Measurements from ENCODE around the gene SLC22A7. TPM values are rescaled to one million over a fixed set of nuclear protein-coding genes. Genes with fewer than 3 reads are reported as not detected.

The SLC22A7 gene
- total RNA-seq, 2 donors from 2014 or later, result not detected

DNA sequence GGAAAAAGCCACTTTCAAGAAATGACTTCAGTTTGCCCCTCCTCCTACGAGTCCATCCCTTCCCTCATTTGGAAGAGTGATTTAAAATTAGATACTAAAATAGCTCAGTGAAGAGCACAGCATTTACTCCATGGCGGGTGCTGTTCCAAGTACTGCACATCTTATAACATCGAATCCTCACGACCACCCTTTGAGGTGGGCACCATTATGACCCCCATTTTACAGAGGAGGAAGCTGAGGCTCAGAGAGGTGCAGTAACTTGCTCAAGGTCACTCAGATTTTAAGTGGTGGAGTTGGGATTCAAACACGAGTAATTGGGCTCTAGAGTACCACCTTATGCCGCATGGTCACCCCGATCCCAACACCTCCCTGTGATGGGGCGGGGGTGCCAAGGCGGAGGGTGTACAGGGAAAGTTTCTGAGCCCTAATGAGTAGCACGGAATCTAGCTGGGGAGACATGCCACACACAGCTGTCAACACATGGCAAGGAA, 29.2 kb upstream of the SLC22A7 start:
- Histone ChIP-seq H3K27ac (peak overlapping the region; percentile 13 to 64), H3K4me3 (no peak overlapping the region)
- intact Hi-C loops (cut with DNase I), result loop anchor here (10.0 kb wide), 1 partner anchor 226 kb away; no protein-coding TSS in a partner anchor

DNA sequence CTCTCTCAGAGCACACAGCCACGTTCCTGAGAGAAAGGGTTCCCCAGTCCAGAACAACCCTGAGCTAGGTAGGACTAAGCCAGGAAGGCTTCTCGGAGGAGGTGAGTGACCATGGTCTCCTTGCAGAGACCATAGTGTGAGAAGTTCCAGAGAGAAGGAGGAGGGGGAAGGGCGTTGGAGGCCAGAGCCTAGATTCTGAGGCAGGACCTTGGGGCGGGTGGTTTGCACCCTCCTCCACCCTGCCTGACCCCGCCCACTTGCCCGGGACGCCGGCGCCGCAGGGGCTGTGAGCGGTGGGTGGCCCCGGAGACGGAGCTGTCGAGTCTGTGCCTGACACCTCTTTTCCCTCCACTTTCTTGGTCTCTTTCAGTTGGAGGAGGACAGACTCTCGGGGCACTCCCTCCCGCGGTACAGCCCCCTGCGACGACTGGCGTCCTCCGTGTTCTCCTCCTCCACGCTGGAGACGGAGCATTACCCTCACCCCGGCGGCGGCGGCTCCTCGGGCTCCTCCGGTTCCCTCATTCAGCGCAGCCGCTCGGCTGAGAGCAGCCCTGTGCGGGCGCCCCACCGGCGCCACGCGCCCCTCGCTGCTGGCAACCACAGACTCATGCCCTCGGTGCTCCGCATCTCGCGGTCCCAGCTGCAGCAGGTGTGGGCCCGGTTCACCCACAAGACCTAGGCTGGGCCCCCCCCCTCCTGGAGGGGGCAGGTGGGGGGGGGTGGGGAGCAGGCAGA, 28.6 kb upstream of the SLC22A7 start:
- Histone ChIP-seq H3K27me3 (replicated peaks; ENCODE audit: insufficient read depth) (no peaks in the 10 kb centered on the region), H3K4me1 (replicated peaks) (peaks cover 5% of the 10 kb centered on the region), H3K36me3 (no peaks in the 10 kb centered on the region), H3K4me3 (peak overlapping the region; percentile 5 to 21), H3K9me3 (no peaks in the 10 kb centered on the region), H3K27ac (peak overlapping the region; percentile 13 to 64)
- no peak for DNase-seq (ENCODE audit: low spot score)
- intact Hi-C loops (cut with DNase I), result loop anchor here (10.0 kb wide), 1 partner anchor 225 kb away; no protein-coding TSS in a partner anchor
- WGBS, result 4% methylated on average over 38 of the region's 44 CpGs
- no peak for TF ChIP-seq POLR2A (IDR thresholded peaks at IDR 0.05)
- no peak for TF ChIP-seq POLR2AphosphoS5 (IDR thresholded peaks at IDR 0.05)
- TF ChIP-seq, protein P1, sequence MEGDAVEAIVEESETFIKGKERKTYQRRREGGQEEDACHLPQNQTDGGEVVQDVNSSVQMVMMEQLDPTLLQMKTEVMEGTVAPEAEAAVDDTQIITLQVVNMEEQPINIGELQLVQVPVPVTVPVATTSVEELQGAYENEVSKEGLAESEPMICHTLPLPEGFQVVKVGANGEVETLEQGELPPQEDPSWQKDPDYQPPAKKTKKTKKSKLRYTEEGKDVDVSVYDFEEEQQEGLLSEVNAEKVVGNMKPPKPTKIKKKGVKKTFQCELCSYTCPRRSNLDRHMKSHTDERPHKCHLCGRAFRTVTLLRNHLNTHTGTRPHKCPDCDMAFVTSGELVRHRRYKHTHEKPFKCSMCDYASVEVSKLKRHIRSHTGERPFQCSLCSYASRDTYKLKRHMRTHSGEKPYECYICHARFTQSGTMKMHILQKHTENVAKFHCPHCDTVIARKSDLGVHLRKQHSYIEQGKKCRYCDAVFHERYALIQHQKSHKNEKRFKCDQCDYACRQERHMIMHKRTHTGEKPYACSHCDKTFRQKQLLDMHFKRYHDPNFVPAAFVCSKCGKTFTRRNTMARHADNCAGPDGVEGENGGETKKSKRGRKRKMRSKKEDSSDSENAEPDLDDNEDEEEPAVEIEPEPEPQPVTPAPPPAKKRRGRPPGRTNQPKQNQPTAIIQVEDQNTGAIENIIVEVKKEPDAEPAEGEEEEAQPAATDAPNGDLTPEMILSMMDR (IDR thresholded peaks at IDR 0.05), result no peak

More for the DNA sequence above, 29.2 kb upstream of the SLC22A7 start:
- Histone ChIP-seq H3K9me3 (no peaks in the 10 kb centered on the region), H3K27me3 (replicated peaks; ENCODE audit: insufficient read depth) (no peaks in the 10 kb centered on the region), H3K36me3 (no peaks in the 10 kb centered on the region), H3K4me1 (replicated peaks) (peaks cover 5% of the 10 kb centered on the region)
- no peak for TF ChIP-seq POLR2A (IDR thresholded peaks at IDR 0.05)
- TF ChIP-seq, protein P1 (IDR thresholded peaks at IDR 0.05), result no peak
- TF ChIP-seq POLR2AphosphoS5 (IDR thresholded peaks at IDR 0.05), result no peak
- no peak for DNase-seq (ENCODE audit: low spot score)
- WGBS, result 73% methylated on average over 10 of the region's 10 CpGs

DNA sequence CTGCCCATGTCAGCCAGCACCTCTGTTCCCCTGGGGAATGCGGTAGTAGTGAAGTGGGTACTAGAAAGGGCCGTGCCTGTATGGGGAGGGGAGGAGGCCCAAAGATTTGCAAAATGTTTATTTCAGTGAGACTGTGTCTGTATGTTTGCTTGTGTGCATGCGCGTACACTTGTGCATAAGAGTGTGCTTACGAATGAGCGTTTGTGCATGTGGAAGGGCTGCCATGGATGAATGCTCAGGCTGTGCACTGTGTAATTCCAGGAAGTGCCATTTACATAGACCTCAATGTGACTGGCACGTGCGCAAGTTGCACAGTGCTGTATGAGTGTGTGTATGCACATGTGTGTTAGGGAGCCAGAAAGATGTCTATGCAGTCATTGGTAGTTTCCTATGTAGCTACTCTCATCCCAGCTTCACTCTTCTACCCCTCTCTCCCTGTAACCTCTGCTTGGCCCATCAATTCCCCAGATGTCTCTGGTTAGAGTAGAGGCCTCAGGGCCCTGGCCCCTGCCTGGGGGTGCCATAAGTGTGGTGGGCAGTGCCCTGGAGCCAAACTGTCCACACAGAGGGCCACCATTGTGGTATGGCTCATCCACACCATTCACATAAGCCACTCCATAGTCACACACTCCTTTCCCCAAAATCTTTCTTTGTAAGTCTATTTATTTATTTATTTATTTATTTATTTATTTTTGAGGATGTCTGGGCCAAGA, 26.8 kb upstream of the SLC22A7 start:
- Histone ChIP-seq H3K4me1 (replicated peaks) (peaks cover 5% of the 10 kb centered on the region), H3K27me3 (replicated peaks; ENCODE audit: insufficient read depth) (peaks cover 4% of the 10 kb centered on the region), H3K36me3 (no peaks in the 10 kb centered on the region), H3K4me3 (no peak overlapping the region), H3K9me3 (no peaks in the 10 kb centered on the region), H3K27ac (no peak overlapping the region)
- 82% methylated on average over 8 of the region's 8 CpGs for WGBS
- intact Hi-C loops (cut with DNase I), result no loop called here
- TF ChIP-seq POLR2AphosphoS5 (IDR thresholded peaks at IDR 0.05), result no peak
- no peak for DNase-seq (ENCODE audit: low spot score)

DNA sequence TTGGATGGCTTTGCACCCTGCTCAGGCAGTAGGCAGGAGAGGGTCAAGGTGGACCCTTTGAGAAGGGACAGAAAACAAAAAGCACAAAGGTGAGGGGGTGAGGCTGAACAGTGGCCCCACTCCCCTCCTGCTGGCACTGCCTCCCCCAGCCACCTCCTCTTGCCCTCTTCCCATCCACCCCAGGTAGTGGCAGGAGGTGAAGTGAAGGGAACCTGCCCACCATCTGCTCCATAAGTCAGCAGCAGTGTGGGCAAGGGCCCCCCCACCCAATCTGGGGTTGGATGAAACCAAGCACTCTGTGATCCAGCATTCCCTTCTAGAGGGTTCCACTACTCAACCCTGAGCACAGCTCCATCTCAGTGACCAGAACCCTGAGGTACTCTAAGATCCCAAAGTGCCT, 26.1 kb upstream of the SLC22A7 start:
- DNase-seq (ENCODE audit: low spot score), result no peak
- no peaks in the 10 kb centered on the region for H3K9me3 ChIP-seq
- no peak overlapping the region for H3K27ac ChIP-seq
- H3K4me1 ChIP-seq (replicated peaks), result peaks cover 5% of the 10 kb centered on the region
- no peaks in the 10 kb centered on the region for H3K36me3 ChIP-seq
- H3K27me3 ChIP-seq (replicated peaks; ENCODE audit: insufficient read depth), result peaks cover 4% of the 10 kb centered on the region
- TF ChIP-seq, protein P1 (IDR thresholded peaks at IDR 0.05), result no peak
- no peak for TF ChIP-seq POLR2AphosphoS5 (IDR thresholded peaks at IDR 0.05)
- TF ChIP-seq POLR2A (IDR thresholded peaks at IDR 0.05), result no peak
- intact Hi-C loops (cut with DNase I), result no loop called here
- no peak overlapping the region for H3K4me3 ChIP-seq

DNA sequence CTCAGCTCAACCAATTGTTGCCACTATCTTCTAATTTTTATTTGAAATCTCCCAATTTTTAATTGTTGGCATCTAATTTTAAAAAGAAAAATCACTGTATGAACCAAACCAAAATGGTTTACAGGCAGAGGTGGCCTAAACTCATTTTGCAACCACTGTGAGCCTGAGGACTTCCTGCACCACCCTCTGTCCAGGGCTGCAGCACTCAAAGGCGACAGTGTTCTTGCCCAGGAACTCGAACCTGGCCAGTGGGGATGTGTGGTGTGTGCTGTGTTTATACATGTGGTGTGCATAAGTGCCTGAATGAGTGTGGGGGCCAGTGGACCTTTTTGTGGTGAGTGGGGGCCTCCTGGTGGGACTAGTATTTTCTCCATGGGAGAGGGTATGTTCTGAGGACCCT, 24.4 kb upstream of the SLC22A7 start:
- Histone ChIP-seq H3K4me1 (replicated peaks) (peaks cover 5% of the 10 kb centered on the region), H3K9me3 (no peaks in the 10 kb centered on the region), H3K36me3 (no peaks in the 10 kb centered on the region), H3K4me3 (no peak overlapping the region), H3K27me3 (replicated peaks; ENCODE audit: insufficient read depth) (peaks cover 4% of the 10 kb centered on the region), H3K27ac (no peak overlapping the region)
- TF ChIP-seq, protein P1 (IDR thresholded peaks at IDR 0.05), result no peak
- TF ChIP-seq POLR2AphosphoS5 (IDR thresholded peaks at IDR 0.05) (no peak), POLR2A (IDR thresholded peaks at IDR 0.05) (no peak)
- intact Hi-C loops (cut with DNase I), result no loop called here
- WGBS, result 42% methylated on average over 2 of the region's 2 CpGs
- DNase-seq (ENCODE audit: low spot score), result no peak

All from prostate gland (tissue), 2 donors.